ENCODE measurements around the gene GSTA3. TPM values are rescaled to one million over a fixed set of nuclear protein-coding genes. Genes with fewer than 3 reads are reported as not detected.
"Not testable (repeated sequence)": the region's sequence is repeated elsewhere in the genome, so short reads cannot be mapped to it uniquely, and the experiment has no call there.

The GSTA3 gene
- total RNA-seq, 1 experiment from 2014 or later, result not detected

- peak; percentile 12 for DNase-seq (ENCODE audit: low read depth, low spot score)
- in situ Hi-C loops (cut with HindIII; ENCODE audit: low pct_unique_long_range_greater_than_20kb, low sequenced_read_pairs), result no loop called here
Observed at GRCh38 chr6:52877168-52877567, 32.3 kb downstream of the GSTA3 start.

- in situ Hi-C loops (cut with HindIII; ENCODE audit: low pct_unique_long_range_greater_than_20kb, low sequenced_read_pairs), result no loop called here
- DNase-seq (ENCODE audit: low read depth, low spot score), result no peak
Observed at GRCh38 chr6:52876056-52876787, 33.3 kb downstream of the GSTA3 start.

- in situ Hi-C loops (cut with HindIII; ENCODE audit: low pct_unique_long_range_greater_than_20kb, low sequenced_read_pairs), result no loop called here
Observed at GRCh38 chr6:52872031-52872430, 37.5 kb downstream of the GSTA3 start.

GRCh38 chr6:52871621-52872020, 37.9 kb downstream of the GSTA3 start:
- no peak for DNase-seq (ENCODE audit: low read depth, low spot score)
- in situ Hi-C loops (cut with HindIII; ENCODE audit: low pct_unique_long_range_greater_than_20kb, low sequenced_read_pairs), result no loop called here

More at GRCh38 chr6:52872031-52872430, 37.5 kb downstream of the GSTA3 start:
- no peak for DNase-seq (ENCODE audit: low read depth, low spot score)

- DNase-seq (ENCODE audit: low read depth, low spot score); in situ Hi-C loops (cut with HindIII; ENCODE audit: low pct_unique_long_range_greater_than_20kb, low sequenced_read_pairs): not testable (repeated sequence)
Observed at GRCh38 chr6:52870335-52871091, 39.0 kb downstream of the GSTA3 start.

GRCh38 chr6:52868899-52869298, 40.6 kb downstream of the GSTA3 start:
- in situ Hi-C loops (cut with HindIII; ENCODE audit: low pct_unique_long_range_greater_than_20kb, low sequenced_read_pairs), result not testable (repeated sequence)

GRCh38 chr6:52868240-52868639, 41.3 kb downstream of the GSTA3 start:
- no peak for DNase-seq (ENCODE audit: low read depth, low spot score)
- in situ Hi-C loops (cut with HindIII; ENCODE audit: low pct_unique_long_range_greater_than_20kb, low sequenced_read_pairs), result no loop called here

More at GRCh38 chr6:52868899-52869298, 40.6 kb downstream of the GSTA3 start:
- not testable (repeated sequence) for DNase-seq (ENCODE audit: low read depth, low spot score)

- DNase-seq (ENCODE audit: low read depth, low spot score); in situ Hi-C loops (cut with HindIII; ENCODE audit: low pct_unique_long_range_greater_than_20kb, low sequenced_read_pairs): not testable (repeated sequence)
Observed at GRCh38 chr6:52861151-52861550, 48.3 kb downstream of the GSTA3 start.

GRCh38 chr6:52858416-52858815, 51.1 kb downstream of the GSTA3 start:
- in situ Hi-C loops (cut with HindIII; ENCODE audit: low pct_unique_long_range_greater_than_20kb, low sequenced_read_pairs), result no loop called here
- DNase-seq (ENCODE audit: low read depth, low spot score), result no peak

- in situ Hi-C loops (cut with HindIII; ENCODE audit: low pct_unique_long_range_greater_than_20kb, low sequenced_read_pairs); DNase-seq (ENCODE audit: low read depth, low spot score): not testable (repeated sequence)
Observed at GRCh38 chr6:52856137-52856536, 53.4 kb downstream of the GSTA3 start.

- in situ Hi-C loops (cut with HindIII; ENCODE audit: low pct_unique_long_range_greater_than_20kb, low sequenced_read_pairs), result no loop called here
Observed at GRCh38 chr6:52849137-52849536, 60.4 kb downstream of the GSTA3 start.

More at GRCh38 chr6:52849137-52849536, 60.4 kb downstream of the GSTA3 start:
- no peak for DNase-seq (ENCODE audit: low read depth, low spot score)

Other genes with a start within 250 kb of the GSTA3 start
- gene TMEM14A, start 238.6 kb downstream of the GSTA3 start, total RNA-seq (2014; rRNA removed; shearing (Covaris generic)), result 58.5 and 61.2 TPM in 2 replicates
- 0.32 TPM in 1 of 2 replicates, not detected in the other for gene GSTA2, start 146.2 kb downstream of the GSTA3 start, total RNA-seq (2014; rRNA removed; shearing (Covaris generic))
- gene GSTA1, start 105.9 kb downstream of the GSTA3 start, total RNA-seq (2014; rRNA removed; shearing (Covaris generic)), result not detected in 2 replicates
- not detected in 2 replicates for gene GSTA5, start 68.9 kb downstream of the GSTA3 start, total RNA-seq (2014; rRNA removed; shearing (Covaris generic))
- 24.9 and 25.3 TPM in 2 replicates for gene GSTA4, start 85.6 kb upstream of the GSTA3 start, total RNA-seq (2014; rRNA removed; shearing (Covaris generic))
- 33.5 and 35.2 TPM in 2 replicates for gene CILK1, start 152.1 kb upstream of the GSTA3 start, total RNA-seq (2014; rRNA removed; shearing (Covaris generic))
- 51.3 and 51.7 TPM in 2 replicates for gene FBXO9, start 155.7 kb upstream of the GSTA3 start, total RNA-seq (2014; rRNA removed; shearing (Covaris generic))
- not detected in 2 replicates for gene GCM1, start 239.1 kb upstream of the GSTA3 start, total RNA-seq (2014; rRNA removed; shearing (Covaris generic))

Measured in SK-MEL-5 (cell line).